Calu3 (cell line): ENCODE results near the gene PRKAG2. TPM values are rescaled to one million over a fixed set of nuclear protein-coding genes. Genes with fewer than 3 reads are reported as not detected.

Experiments
- BruUV-seq: library from RNA; stranded (reverse); fragments of 400-500 nt; replicated peaks from 2 replicates; lab custom pipeline; 2021; lab: Mats Ljungman, UMichigan
- CTCF ChIA-PET: fragments of 300-600 bp; sonication (Branson Sonifier 250); formaldehyde crosslinking; loops from one replicate; lab custom pipeline; 2022; ENCODE audit warnings: antibody characterized with exemption; lab: Charles Lee
- DNase-seq: peaks from one replicate; pipeline ENCODE4 v3.0.0; 2022
- H3K27ac Mint-ChIP-seq: one replicate; pipeline ENCODE4 v1.8.0; 2022; ENCODE audit warnings: mixed read lengths; ENCODE audit not compliant: unreplicated experiment
- H3K27me3 Mint-ChIP-seq: one replicate; pipeline ENCODE4 v1.8.0; 2022; ENCODE audit warnings: mixed read lengths; ENCODE audit not compliant: unreplicated experiment
- H3K36me3 Mint-ChIP-seq: one replicate; pipeline ENCODE4 v1.8.0; 2022; ENCODE audit warnings: mild to moderate bottlenecking, moderate library complexity, mixed read lengths; ENCODE audit not compliant: insufficient read depth, unreplicated experiment
- H3K4me1 Mint-ChIP-seq: one replicate; pipeline ENCODE4 v1.8.0; 2022; ENCODE audit warnings: mild to moderate bottlenecking, low read depth, mixed read lengths; ENCODE audit not compliant: unreplicated experiment
- H3K4me3 Mint-ChIP-seq: one replicate; pipeline ENCODE4 v1.8.0; 2022; ENCODE audit warnings: mild to moderate bottlenecking, low read depth, moderate library complexity, mixed read lengths; ENCODE audit not compliant: unreplicated experiment
- H3K9me3 Mint-ChIP-seq: one replicate; pipeline ENCODE4 v1.8.0; 2022; ENCODE audit warnings: low read depth, mixed read lengths; ENCODE audit not compliant: unreplicated experiment
- intact Hi-C: fragments of 100-400 bp; cut with micrococcal nuclease; formaldehyde crosslinking; loops from one replicate; pipeline ENCODE4 v1.10.0; 2022; ENCODE audit not compliant: unreplicated experiment
- total RNA-seq: library from RNA; stranded (reverse); gene quantifications from 2 replicates; pipeline ENCODE4 v1.2.3, GENCODE V29; 2022
- TF ChIP-seq, protein P1 (sequence below): fragments of 200-600 bp; IDR thresholded peaks from one replicate; pipeline ENCODE4 v1.8.0; 2022; ENCODE audit warnings: antibody characterized with exemption; ENCODE audit not compliant: unreplicated experiment

Gene PRKAG2
- total RNA-seq, 1 experiment from 2014 or later, result 22.4 TPM

DNA sequence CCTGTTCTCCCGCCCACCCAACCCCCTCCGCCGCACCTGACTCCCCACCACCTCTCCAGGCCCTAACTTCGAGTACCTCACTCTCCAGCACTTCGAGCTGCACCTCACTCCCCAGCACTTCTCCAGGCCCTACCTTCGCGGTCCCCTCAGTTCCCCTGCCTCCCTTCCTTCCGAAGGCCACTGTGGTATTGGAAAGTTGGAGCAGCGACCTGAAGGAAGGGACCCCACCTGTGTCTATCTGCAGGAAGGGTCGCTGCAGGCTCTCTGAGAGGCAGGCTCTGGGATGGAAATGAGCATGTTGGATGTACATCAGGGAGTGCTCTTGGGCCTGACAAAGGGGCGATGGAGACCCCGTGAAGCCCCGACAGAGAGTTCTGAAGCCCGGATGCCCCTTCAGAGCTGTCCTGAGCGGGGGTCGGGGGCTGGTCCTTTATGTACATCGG, 122.2 kb downstream of the PRKAG2 start:
- intact Hi-C loops, result loop anchor here (5.0 kb wide), 1 partner anchor 292 kb away; no protein-coding TSS in a partner anchor
- Mint-ChIP-seq H3K4me3 (no peak overlapping the region), H3K27me3 (no peaks in the 10 kb centered on the region), H3K27ac (no peak overlapping the region), H3K4me1 (peaks cover 56% of the 10 kb centered on the region), H3K9me3 (peaks cover 4% of the 10 kb centered on the region), H3K36me3 (peaks cover 7% of the 10 kb centered on the region)
- no TSS peak for BruUV-seq
- DNase-seq, result no peak
- CTCF ChIA-PET, result interaction anchor here (0.5 to 1.1 kb wide), 8 partner anchors 9 to 178 kb away, joined by 3 to 9 read pairs (median 4); no protein-coding TSS in a partner anchor
- TF ChIP-seq, protein P1, sequence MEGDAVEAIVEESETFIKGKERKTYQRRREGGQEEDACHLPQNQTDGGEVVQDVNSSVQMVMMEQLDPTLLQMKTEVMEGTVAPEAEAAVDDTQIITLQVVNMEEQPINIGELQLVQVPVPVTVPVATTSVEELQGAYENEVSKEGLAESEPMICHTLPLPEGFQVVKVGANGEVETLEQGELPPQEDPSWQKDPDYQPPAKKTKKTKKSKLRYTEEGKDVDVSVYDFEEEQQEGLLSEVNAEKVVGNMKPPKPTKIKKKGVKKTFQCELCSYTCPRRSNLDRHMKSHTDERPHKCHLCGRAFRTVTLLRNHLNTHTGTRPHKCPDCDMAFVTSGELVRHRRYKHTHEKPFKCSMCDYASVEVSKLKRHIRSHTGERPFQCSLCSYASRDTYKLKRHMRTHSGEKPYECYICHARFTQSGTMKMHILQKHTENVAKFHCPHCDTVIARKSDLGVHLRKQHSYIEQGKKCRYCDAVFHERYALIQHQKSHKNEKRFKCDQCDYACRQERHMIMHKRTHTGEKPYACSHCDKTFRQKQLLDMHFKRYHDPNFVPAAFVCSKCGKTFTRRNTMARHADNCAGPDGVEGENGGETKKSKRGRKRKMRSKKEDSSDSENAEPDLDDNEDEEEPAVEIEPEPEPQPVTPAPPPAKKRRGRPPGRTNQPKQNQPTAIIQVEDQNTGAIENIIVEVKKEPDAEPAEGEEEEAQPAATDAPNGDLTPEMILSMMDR, result no peak

DNA sequence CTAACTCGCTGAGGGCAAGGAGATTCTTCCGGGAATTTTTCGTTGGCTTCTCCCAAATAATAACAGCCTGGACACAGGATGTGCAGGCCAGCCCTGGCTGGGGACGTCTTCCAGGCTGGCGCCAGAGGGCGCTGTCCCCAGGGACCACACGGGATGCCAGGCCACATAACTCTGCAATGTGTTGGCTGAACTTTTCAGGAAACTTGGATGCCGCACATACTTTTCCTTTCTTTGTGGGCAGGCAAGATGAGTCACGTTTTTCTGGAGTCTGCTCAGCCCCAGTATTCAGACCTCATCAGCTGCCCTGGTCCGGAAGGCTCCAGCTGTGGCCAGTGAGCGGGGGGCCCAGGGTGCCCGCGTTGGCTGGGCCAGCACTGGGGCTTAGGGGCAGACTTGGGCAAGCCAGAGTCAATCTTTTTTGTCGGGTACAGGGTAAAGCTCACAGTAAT, 122.7 kb downstream of the PRKAG2 start:
- Mint-ChIP-seq H3K4me1 (peaks cover 51% of the 10 kb centered on the region), H3K36me3 (peaks cover 7% of the 10 kb centered on the region), H3K27me3 (no peaks in the 10 kb centered on the region), H3K4me3 (no peak overlapping the region), H3K27ac (no peak overlapping the region), H3K9me3 (peaks cover 4% of the 10 kb centered on the region)
- intact Hi-C loops, result no loop called here
- TF ChIP-seq, protein P1, result peak; percentile 91
- CTCF ChIA-PET, result interaction anchor here (0.5 to 1.1 kb wide), 9 partner anchors 8 to 178 kb away, joined by 3 to 9 read pairs (median 3); no protein-coding TSS in a partner anchor
- peak; percentile 92 for DNase-seq
- no TSS peak for BruUV-seq

DNA sequence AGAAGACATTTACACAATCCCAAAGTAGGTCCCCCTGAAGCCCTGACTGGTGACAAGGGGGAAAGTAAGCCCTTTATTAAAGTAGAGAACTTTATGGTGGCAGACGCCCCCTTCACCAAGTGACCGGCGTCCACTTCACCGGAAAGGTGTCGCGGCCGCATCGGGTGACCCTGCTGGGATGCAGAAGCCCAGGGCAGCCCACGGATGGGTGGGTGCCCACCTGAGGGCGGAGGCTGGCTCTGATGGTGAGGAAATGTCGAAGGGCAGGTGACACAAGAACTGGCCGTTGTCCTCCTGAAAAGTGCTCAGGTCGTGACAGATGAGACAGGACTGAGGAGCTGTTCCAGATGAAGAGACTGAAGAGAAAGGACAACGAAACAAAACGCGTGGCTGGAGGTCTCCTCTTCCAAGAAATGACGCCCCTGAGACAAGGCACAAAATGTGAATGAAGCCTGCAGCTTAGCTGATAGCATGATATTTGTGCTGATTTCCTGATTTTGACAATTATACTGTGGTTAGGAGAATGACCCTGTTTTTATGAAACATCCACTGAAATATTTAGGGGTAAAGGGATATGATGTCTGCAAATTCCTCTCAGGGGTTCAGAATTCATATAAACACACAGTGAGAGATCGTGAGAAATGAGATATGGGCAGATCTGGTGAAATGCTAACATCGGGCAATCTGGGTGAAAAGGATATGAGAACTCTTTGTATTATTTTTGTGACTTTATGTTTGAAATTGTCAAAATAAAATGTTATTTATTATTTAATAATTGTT, 123.9 kb downstream of the PRKAG2 start:
- intact Hi-C loops, result no loop called here
- TF ChIP-seq, protein P1, result no peak
- Mint-ChIP-seq H3K9me3 (peaks cover 4% of the 10 kb centered on the region), H3K27ac (no peak overlapping the region), H3K4me3 (no peak overlapping the region), H3K4me1 (peaks cover 45% of the 10 kb centered on the region), H3K27me3 (no peaks in the 10 kb centered on the region), H3K36me3 (peaks cover 7% of the 10 kb centered on the region)
- DNase-seq, result no peak
- no TSS peak for BruUV-seq
- CTCF ChIA-PET, result interaction anchor here (0.6 kb wide), 1 partner anchor 118 kb away, joined by 5 read pairs; no protein-coding TSS in a partner anchor

DNA sequence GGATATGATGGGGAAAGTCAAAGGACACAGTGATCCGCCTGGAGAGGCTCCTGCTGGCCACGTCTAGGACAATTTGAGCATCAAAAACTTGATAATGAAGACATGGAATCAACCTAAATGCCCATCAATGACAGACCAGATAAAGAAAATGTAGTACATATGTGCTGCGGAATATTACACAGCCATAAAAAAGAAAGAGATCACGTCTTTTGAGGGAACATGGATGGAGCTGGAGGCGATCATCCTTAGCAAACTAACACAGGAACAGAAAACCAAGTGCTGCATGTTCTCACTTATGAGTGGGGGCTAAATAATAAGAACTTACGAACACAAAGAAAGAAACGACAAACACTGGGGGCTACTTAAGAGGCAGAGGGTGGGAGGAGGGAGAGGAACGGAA, 124.9 kb downstream of the PRKAG2 start:
- Mint-ChIP-seq H3K4me3 (no peak overlapping the region), H3K27ac (peak overlapping the region; percentile 42)

More for the DNA sequence above, 124.9 kb downstream of the PRKAG2 start:
- Mint-ChIP-seq H3K27me3 (no peaks in the 10 kb centered on the region), H3K36me3 (peaks cover 7% of the 10 kb centered on the region), H3K9me3 (peaks cover 4% of the 10 kb centered on the region), H3K4me1 (peaks cover 45% of the 10 kb centered on the region)
- CTCF ChIA-PET, result interaction anchor here (1.2 kb wide), 1 partner anchor 120 kb away, joined by 9 read pairs; no protein-coding TSS in a partner anchor
- intact Hi-C loops, result no loop called here
- no TSS peak for BruUV-seq
- TF ChIP-seq, protein P1, result no peak
- DNase-seq, result no peak
